ENCODE results near the gene EMILIN2. TPM values are rescaled to one million over a fixed set of nuclear protein-coding genes. Genes with fewer than 3 reads are reported as not detected.
"Not testable (repeated sequence)": the region's sequence is repeated elsewhere in the genome, so short reads cannot be mapped to it uniquely, and the experiment has no call there.

Gene EMILIN2
- total RNA-seq, 2 experiments from 2014 or later = 0.15 to 1.4 TPM

GRCh38 chr18:2856547-2857170, 9.9 kb downstream of the EMILIN2 start:
- no peak for DNase-seq (ENCODE audit: low spot score)
- intact Hi-C loops (cut with micrococcal nuclease; ENCODE audit: unreplicated experiment) = no loop called here
- no peak for TF ChIP-seq CTCF (conservative IDR thresholded peaks at IDR 0.05; ENCODE audit: low read length)
- no peak for TF ChIP-seq EZH2phosphoT487 (IDR thresholded peaks at IDR 0.05; ENCODE audit: borderline replicate concordance, low read depth, low read length)
- H3K4me2 ChIP-seq (ENCODE audit: low read length) = no peak overlapping the region
- H3K27ac ChIP-seq (ENCODE audit: low read depth, low read length, poor library complexity, severe bottlenecking) = no peak overlapping the region
- POLR2A ChIA-PET = interaction anchor here (0.5 kb wide), 1 partner anchor 317 kb away, joined by 3 read pairs; no protein-coding TSS in a partner anchor
- CTCF ChIA-PET (ENCODE audit: unreplicated experiment) = no interaction called here
- H3K4me1 ChIP-seq (ENCODE audit: insufficient read depth, low read length, poor library complexity, severe bottlenecking) = no peaks in the 10 kb centered on the region
- no peaks in the 10 kb centered on the region for H4K20me1 ChIP-seq (ENCODE audit: insufficient read depth, low read length)
- H3K36me3 ChIP-seq (ENCODE audit: insufficient read depth, low read length) = no peaks in the 10 kb centered on the region
- no TSS peak for BruUV-seq (replicated peaks)
- no peaks in the 10 kb centered on the region for H3K9me2 ChIP-seq (ENCODE audit: insufficient read depth, low read length)
- H2AFZ ChIP-seq (ENCODE audit: low read length) = no peak overlapping the region
- no peak overlapping the region for H3K4me3 ChIP-seq (ENCODE audit: low read depth, low read length, poor library complexity, severe bottlenecking)
- H3K79me2 ChIP-seq (ENCODE audit: insufficient read depth, low read depth, low read length) = no peaks in the 10 kb centered on the region
- no peaks in the 10 kb centered on the region for H3K9me3 ChIP-seq (ENCODE audit: low read length)

- Histone ChIP-seq H3K9me2 (ENCODE audit: insufficient read depth, low read length) (no peaks in the 10 kb centered on the region), H3K36me3 (ENCODE audit: insufficient read depth, low read length) (no peaks in the 10 kb centered on the region), H3K79me2 (ENCODE audit: insufficient read depth, low read depth, low read length) (no peaks in the 10 kb centered on the region), H3K27ac (ENCODE audit: low read depth, low read length, poor library complexity, severe bottlenecking) (no peak overlapping the region), H3K4me3 (ENCODE audit: low read depth, low read length, poor library complexity, severe bottlenecking) (no peak overlapping the region), H3K4me1 (ENCODE audit: insufficient read depth, low read length, poor library complexity, severe bottlenecking) (no peaks in the 10 kb centered on the region), H2AFZ (ENCODE audit: low read length) (no peak overlapping the region), H4K20me1 (ENCODE audit: insufficient read depth, low read length) (no peaks in the 10 kb centered on the region), H3K9me3 (ENCODE audit: low read length) (no peaks in the 10 kb centered on the region), H3K4me2 (ENCODE audit: low read length) (no peak overlapping the region)
- ChIA-PET POLR2A (no interaction called here), CTCF (ENCODE audit: unreplicated experiment) (no interaction called here)
- no peak for TF ChIP-seq CTCF (conservative IDR thresholded peaks at IDR 0.05; ENCODE audit: low read length)
- no peak for TF ChIP-seq EZH2phosphoT487 (IDR thresholded peaks at IDR 0.05; ENCODE audit: borderline replicate concordance, low read depth, low read length)
- no TSS peak for BruUV-seq (replicated peaks)
- no peak for DNase-seq (ENCODE audit: low spot score)
- intact Hi-C loops (cut with micrococcal nuclease; ENCODE audit: unreplicated experiment) = no loop called here
Observed at GRCh38 chr18:2857491-2858131, 10.8 kb downstream of the EMILIN2 start.

DNA sequence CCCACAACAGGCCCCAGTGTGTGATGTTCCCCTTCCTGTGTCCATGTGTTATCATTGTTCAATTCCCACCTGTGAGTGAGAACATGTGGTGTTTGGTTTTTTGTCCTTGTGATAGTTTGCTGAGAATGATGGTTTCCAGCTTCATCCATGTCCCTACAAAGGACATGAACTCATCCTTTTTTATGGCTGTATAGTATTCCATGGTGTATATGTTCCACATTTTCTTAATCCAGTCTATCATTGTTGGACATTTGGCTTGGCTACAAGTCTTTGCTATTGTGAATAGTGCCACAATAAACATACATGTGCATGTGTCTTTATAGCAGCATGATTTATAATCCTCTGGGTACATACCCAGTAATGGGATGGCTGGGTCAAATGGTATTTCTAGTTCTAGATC, 13.6 kb downstream of the EMILIN2 start:
- H3K4me2 ChIP-seq (ENCODE audit: low read length); H3K79me2 ChIP-seq (ENCODE audit: insufficient read depth, low read depth, low read length); H3K9me3 ChIP-seq (ENCODE audit: low read length); H3K27ac ChIP-seq (ENCODE audit: low read depth, low read length, poor library complexity, severe bottlenecking); BruUV-seq (replicated peaks); H4K20me1 ChIP-seq (ENCODE audit: insufficient read depth, low read length); H3K4me1 ChIP-seq (ENCODE audit: insufficient read depth, low read length, poor library complexity, severe bottlenecking); DNase-seq (ENCODE audit: low spot score); H3K36me3 ChIP-seq (ENCODE audit: insufficient read depth, low read length); CTCF ChIA-PET (ENCODE audit: unreplicated experiment); H2AFZ ChIP-seq (ENCODE audit: low read length); H3K9me2 ChIP-seq (ENCODE audit: insufficient read depth, low read length); POLR2A ChIA-PET; intact Hi-C loops (cut with micrococcal nuclease; ENCODE audit: unreplicated experiment); H3K4me3 ChIP-seq (ENCODE audit: low read depth, low read length, poor library complexity, severe bottlenecking): not testable (repeated sequence)

DNA sequence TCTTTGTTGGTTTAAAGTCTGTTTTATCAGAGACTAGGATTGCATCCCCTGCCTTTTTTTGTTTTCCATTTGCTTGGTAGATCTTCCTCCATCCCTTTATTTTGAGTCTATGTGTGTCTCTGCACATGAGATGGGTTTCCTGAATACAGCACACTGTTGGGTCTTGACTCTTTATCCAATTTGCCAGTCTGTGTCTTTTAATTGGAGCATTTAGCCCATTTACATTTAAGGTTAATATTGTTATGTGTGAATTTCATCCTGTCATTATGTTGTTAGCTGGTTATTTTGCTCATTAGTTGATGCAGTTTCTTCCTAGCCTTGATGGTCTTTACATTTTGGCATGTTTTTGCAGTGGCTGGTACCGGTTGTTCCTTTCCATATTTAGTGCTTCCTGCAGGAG, 17.2 kb downstream of the EMILIN2 start:
- H3K4me2 ChIP-seq (ENCODE audit: low read length); H3K36me3 ChIP-seq (ENCODE audit: insufficient read depth, low read length); intact Hi-C loops (cut with micrococcal nuclease; ENCODE audit: unreplicated experiment); H3K4me1 ChIP-seq (ENCODE audit: insufficient read depth, low read length, poor library complexity, severe bottlenecking); H3K9me3 ChIP-seq (ENCODE audit: low read length); CTCF ChIA-PET (ENCODE audit: unreplicated experiment); H4K20me1 ChIP-seq (ENCODE audit: insufficient read depth, low read length); BruUV-seq (replicated peaks); H3K27ac ChIP-seq (ENCODE audit: low read depth, low read length, poor library complexity, severe bottlenecking); H3K79me2 ChIP-seq (ENCODE audit: insufficient read depth, low read depth, low read length); POLR2A ChIA-PET; H2AFZ ChIP-seq (ENCODE audit: low read length); H3K4me3 ChIP-seq (ENCODE audit: low read depth, low read length, poor library complexity, severe bottlenecking); H3K9me2 ChIP-seq (ENCODE audit: insufficient read depth, low read length); DNase-seq (ENCODE audit: low spot score): not testable (repeated sequence)

- BruUV-seq (replicated peaks) = not testable (repeated sequence)
- POLR2A ChIA-PET = interaction anchor here (0.6 kb wide), 1 partner anchor 22 kb away, joined by 5 read pairs; no protein-coding TSS in a partner anchor
Observed at GRCh38 chr18:2866465-2866864, 19.7 kb downstream of the EMILIN2 start.

More at GRCh38 chr18:2866465-2866864, 19.7 kb downstream of the EMILIN2 start:
- H3K27ac ChIP-seq (ENCODE audit: low read depth, low read length, poor library complexity, severe bottlenecking); H3K79me2 ChIP-seq (ENCODE audit: insufficient read depth, low read depth, low read length); H3K4me2 ChIP-seq (ENCODE audit: low read length); H3K9me2 ChIP-seq (ENCODE audit: insufficient read depth, low read length); H3K4me1 ChIP-seq (ENCODE audit: insufficient read depth, low read length, poor library complexity, severe bottlenecking); DNase-seq (ENCODE audit: low spot score); CTCF ChIA-PET (ENCODE audit: unreplicated experiment); intact Hi-C loops (cut with micrococcal nuclease; ENCODE audit: unreplicated experiment); H3K36me3 ChIP-seq (ENCODE audit: insufficient read depth, low read length); H4K20me1 ChIP-seq (ENCODE audit: insufficient read depth, low read length); H2AFZ ChIP-seq (ENCODE audit: low read length); H3K4me3 ChIP-seq (ENCODE audit: low read depth, low read length, poor library complexity, severe bottlenecking); H3K9me3 ChIP-seq (ENCODE audit: low read length): not testable (repeated sequence)
